ENCODE measurements around the gene SFN.

DNA sequence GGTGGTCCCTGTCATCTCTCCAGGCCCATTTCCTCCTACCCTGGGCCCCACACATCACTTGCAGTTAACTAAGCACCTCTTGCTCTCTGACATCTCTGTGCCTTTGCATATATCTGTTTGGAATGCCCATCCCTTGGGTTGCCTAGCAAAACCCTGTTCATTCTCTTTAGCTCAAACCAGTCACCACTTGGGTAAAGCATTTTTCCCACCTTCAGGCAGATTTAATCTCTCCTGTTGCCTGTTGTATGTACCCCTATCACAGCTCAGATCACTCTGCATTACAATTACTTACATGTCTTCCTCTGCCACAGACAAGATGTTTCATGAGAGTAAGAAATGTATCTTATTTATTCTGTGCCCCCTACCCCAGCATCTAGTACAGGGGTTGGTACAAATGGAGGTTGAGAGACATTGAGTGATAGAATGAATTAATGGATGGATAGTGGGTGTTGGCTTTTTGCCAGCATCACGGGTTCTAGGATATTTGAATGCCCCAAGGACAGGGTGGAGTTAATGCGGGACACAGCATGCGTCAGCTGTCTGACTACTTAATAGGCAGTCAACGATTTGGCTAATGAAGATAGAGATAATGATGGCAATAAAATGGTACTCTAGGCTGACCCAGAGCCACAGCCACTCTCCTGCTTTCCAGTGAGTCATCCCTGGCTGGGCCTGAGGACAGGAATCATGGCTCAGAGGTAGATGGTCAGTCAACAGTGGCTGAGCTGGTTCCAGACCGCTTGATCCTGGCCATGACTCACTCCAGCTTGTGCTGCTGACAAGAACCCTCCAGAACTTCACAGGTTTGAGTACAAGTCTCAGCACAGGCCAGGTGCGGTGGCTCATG, 44.3 kb downstream of the SFN start:
- no peak for TF ChIP-seq EZH2 (IDR thresholded peaks at IDR 0.05; ENCODE audit: borderline replicate concordance, low read depth, low read length, severe bottlenecking)
- no peak for TF ChIP-seq CTCF (IDR thresholded peaks at IDR 0.05; ENCODE audit: borderline replicate concordance, extremely low read depth, low read length, poor library complexity, severe bottlenecking)

Measured in DND-41 (cell line).